GM18951 (cell line): ENCODE data around the gene XRCC4.

Experiments used
- POLR2A ChIP-seq: IDR thresholded peaks from 4 replicates; pipeline ENCODE4 v1.6.1; 2011; ENCODE audit warnings: mild to moderate bottlenecking; ENCODE audit not compliant: insufficient read length, insufficient read depth; ENCODE audit errors: extremely low read depth
- in situ Hi-C: fragments of 300-500 bp; cut with MboI; formaldehyde crosslinking; loops from one replicate; pipeline ENCODE4 v1.12.0; 2022; ENCODE audit warnings: low sequenced_read_pairs, mixed read lengths, inconsistent platforms; ENCODE audit not compliant: unreplicated experiment

Gene XRCC4

DNA sequence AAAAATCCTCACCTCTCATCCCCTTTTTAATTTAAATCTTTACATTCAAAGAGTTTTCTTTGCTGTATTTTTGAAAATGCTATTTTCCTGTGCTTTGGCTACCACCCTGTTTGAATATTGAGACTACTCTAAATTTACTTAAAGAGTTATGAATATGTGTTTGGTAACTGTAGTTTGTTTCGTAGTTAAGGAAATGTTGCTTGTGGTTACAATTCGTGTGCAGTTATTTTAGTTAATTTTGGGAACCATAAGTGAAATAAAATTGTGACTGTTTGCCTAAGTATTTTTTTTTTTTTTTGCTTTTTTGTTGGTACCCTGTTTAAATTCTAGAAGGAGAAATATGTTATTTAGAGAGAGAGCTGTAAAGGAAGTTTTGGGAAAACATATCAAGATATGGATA is 78.7 kb downstream of the XRCC4 start:
- no peak for TF ChIP-seq POLR2A
- in situ Hi-C loops, result no loop called here

DNA sequence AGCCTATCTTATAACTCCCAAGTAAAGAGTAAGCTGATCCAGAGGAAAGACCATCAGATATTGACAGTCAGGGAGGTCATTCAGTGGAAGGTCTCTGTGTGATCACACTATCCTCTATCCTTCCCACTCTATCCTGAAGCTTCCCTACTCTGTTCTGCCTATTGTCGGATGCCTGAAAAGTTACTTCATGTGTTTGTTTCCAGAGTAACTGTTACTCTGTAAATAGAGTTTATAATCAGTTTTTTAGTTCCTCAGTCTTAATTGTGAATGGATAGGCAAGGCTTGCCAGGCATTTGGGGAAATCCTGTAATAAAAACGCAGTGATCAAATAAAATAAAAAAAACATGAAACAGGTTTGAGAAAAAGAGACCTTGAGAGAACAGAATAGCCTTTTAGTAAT is 79.8 kb downstream of the XRCC4 start:
- in situ Hi-C loops, result no loop called here
- TF ChIP-seq POLR2A, result no peak

DNA sequence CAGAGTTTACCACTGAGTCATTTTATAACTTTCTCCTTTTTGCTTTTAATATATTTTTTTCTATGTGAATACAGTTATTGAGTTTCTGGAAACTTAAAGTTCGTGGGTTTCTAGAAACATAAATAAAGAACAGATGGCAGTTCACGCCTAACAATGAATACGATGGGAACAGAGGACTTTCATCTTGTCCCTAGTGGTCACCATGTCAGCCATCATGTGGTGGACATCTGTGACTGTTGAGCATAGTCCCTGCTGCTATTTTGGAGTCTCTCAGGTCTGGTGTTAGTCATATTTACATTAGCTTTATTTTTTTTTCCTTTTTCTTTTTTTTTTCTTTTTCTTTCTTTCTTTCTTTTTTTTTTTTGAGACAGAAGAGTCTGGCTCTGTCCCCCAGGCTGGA is 85.3 kb downstream of the XRCC4 start:
- TF ChIP-seq POLR2A, result no peak
- in situ Hi-C loops, result no loop called here

DNA sequence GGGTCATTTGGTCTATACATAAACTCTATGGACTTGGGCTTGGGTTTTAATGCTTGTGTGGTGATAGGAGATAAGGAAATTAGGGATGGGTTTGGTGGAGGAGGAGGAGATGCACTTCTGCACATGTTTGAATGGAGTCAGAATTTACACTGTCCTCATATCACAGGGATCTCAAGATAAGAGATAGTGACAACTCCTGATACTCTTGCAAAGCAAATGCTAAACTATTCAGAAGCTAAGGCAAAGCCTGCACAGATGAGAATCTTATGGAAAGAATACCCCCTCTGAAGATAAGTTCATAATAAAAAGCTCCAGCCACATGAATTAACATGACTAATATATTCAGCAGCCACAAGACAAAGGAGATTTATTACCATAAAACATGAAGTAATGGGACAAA is 90.2 kb downstream of the XRCC4 start:
- in situ Hi-C loops, result no loop called here
- TF ChIP-seq POLR2A, result no peak

DNA sequence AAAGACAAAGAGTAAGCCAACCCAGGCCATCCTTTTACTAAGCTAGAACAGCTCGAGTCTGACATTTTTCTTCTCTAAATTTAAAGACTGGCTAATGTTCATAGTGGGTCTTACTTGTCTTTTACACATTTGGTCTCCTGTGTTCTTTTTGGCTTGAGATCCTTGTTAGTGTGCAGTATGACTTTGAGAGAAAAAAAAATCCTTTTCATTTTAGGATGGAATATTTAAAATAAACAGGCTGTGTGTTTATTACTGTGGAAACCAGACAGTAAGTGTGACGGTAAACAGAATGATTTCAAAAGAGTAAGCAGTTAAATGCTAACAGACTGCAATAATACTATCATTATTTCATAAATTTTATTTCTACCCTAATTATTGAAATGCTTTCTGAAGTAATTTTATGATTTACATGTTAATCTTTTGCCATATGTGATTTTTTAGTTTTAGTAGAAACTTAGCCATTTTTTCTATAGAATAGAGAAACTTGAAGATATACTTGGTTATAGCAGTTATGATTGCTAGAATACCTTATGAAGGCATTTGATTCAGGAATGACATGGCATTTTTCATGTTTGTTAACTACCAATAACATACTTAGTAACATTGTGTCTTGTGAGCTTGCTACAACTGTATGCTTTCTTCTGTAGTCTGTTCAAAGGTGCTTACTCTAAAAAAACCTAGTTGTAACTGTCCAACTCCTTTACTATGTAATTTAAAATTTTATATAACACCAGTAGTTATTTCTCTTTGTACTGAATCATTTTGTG is 92.4 kb downstream of the XRCC4 start:
- no peak for TF ChIP-seq POLR2A
- in situ Hi-C loops, result no loop called here

DNA sequence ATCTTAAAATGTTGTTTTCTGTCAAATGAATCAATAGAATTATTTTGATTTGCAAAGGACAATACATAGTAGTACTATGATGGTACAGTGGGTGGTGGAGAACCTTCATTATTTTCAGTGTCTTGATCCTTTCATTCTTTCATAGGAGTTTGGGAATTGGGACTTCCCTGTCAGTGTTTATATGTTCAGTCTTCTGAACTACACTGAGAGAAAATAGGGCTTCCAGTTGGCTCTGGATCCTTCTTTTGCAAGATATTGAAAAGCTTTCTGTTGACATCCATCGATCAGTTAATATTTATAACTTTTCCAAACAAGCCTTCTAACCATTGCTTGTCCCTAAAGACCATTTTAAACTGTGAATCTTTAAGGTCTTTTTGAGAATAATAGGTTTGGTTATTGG is 94.7 kb downstream of the XRCC4 start:
- in situ Hi-C loops, result no loop called here
- no peak for TF ChIP-seq POLR2A

DNA sequence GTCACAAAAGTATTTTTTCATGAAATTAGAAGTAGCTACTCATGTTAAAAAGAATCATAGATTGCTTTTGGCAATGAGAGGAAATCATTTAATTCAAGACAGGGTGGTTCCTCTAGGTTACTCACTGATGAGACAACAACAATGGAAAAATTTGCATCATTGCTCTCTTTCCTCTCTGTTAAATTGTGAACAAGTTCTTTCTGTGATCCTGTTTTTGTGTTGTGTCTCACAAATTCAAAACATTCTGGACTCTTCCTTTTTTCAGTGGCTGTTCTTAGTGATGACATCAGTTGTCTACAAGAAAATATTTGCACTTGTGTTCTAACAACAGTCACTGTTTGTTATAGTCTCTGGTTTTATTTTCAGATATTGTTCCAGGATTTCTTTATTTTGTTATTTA is 95.3 kb downstream of the XRCC4 start:
- in situ Hi-C loops, result no loop called here
- no peak for TF ChIP-seq POLR2A

DNA sequence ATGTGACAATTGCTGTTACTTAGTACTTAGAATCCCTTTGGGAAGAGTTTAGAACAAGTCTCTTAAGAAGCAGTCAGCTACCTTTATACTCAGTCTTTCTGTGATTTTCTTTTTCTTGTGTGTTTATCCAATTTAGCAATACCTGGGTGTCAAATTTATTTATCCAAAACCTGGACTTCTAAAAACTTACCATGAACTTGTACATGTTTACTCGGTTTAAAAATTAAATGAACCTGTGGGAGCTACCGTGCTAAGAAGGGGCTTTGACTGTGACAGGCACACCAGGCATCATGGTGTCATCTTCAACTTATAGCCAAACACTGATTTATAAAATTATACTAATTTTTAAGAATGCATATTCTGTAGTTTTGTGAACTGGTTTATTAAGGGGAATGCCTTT is 96.5 kb downstream of the XRCC4 start:
- in situ Hi-C loops, result no loop called here
- TF ChIP-seq POLR2A, result no peak

DNA sequence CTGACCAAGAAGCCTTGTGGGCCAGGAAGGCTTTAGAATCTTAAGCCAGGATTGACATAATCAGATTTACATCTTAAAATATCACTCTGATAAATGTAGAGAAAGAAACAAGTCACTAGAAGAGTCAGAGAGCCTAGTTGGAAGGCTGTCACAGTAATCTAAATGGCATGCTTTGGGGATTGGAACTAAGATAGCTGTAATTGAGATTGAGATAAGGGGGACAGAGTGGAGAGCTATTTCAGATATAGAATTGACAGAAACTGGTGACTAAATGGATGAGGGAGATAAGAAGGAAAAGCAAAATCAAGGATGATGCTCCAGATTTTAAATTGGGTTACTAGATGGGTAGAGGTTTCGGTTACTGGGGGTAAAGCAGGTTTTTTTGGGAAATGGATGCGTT is 100.5 kb downstream of the XRCC4 start:
- TF ChIP-seq POLR2A, result no peak
- in situ Hi-C loops, result no loop called here

DNA sequence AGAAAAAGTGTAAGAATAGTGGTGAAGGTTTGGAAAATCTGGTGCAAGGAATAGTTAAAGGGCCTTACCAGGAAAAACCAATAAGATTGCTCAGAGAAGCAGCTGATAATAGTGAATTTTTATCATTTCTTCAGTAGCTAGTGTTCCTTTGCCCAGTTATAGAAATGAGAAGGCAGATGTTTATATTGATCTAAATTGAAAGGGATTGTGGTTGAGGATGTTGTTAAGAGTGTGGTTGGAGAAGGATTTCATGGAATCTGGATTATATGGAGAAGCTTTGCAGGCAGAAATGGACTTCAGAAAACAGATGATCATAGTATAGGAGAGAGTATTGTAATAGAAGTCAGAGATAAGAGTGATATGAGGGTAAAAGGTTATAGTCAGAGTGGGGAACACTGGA is 102.6 kb downstream of the XRCC4 start:
- in situ Hi-C loops, result no loop called here

DNA sequence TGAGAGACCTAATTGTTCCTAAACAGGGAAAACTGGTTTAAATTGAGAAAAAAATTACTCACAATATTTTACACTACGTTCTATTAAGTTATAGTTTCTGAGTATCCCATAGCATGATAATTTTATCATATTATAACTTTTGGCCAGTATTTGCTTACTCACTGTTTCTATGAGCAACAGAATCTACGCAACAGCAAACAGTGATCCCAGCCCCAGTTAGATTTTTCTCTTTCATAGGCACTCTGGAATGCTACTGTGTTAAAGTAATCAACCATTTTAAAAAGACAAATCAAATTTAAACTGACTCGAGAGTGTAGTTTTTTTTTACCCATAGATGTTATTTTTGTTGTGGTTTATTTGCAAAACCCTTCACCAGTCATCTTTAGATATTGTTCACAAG is 107.2 kb downstream of the XRCC4 start:
- in situ Hi-C loops, result no loop called here
- no peak for TF ChIP-seq POLR2A

More for the DNA sequence above, 102.6 kb downstream of the XRCC4 start:
- TF ChIP-seq POLR2A, result no peak

DNA sequence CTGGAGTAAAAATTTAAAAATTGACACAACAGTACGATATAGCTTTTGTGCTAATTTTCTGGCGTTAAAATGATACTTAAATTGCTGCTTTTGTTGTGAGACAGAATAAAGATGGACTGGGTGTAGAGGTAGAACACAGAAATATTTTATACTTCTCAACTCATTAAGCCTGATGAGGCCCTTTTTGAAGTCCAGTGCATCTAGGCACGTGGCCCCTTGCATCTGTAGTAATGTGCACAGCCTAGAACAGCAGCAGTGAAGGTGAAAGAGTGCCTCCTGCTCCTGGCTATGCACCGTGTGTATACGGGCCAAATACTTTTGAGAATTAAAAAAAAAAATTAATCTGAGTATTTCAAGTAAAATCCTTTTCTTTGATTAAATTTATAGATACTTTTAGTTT is 115.6 kb downstream of the XRCC4 start:
- TF ChIP-seq POLR2A, result no peak
- in situ Hi-C loops, result no loop called here

DNA sequence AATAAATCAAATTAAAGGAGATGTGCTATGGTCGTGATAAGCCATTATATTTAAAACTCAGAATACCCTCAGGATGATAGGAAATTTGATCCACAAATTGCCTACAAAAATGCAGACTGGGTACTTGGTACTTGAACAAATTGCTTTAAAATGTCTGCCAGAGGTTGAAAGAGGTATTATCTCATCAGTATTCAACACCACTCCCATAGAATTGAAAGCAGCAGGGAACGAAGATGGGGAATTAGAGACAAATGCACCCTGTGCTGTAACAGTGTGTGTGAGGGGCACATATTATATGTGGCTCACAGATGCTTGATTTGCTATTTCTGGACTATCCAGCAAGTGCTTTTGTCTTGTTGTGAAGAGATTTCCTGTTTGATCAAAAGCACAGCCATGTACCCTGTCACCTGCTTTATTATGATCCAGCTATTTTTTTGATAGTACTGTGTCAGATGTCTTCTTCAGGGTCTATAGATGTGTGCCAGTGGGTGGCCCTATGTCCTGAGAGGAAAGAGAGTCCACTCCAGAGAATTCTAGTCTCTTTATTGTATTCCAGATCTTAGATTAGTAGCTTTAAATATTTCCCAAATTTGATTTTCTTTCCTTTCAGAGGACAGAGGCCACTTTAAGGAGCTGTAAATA is 120.1 kb downstream of the XRCC4 start:
- in situ Hi-C loops, result no loop called here
- TF ChIP-seq POLR2A, result no peak

DNA sequence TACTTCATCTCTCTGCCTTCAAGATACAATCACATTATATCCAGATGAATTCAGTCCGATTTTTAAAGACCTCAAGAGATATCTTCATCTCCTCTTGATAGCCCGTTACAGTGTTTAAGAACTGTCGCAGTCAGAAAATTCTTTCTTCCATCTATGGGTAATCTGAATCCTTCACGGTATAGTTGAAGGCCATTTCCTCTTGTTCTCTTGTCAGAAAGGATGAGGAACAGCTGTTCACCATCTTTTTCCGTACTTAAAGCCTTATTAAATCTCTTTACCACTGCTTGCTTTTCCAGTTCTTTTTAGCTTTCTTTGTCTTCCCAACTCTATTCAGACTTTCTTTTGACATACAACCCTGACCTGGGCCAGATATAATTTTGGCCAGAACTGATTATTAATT is 121.8 kb downstream of the XRCC4 start:
- TF ChIP-seq POLR2A, result no peak
- in situ Hi-C loops, result no loop called here
